ENCODE results near the gene OR51E2. TPM values are rescaled to one million over a fixed set of nuclear protein-coding genes. Genes with fewer than 3 reads are reported as not detected.

Gene OR51E2
- total and polyA plus RNA-seq, 2 of the 8 experiments (the other 6 are each of a cell fraction or from before 2014, with no cell fraction given): not detected

- no peak overlapping the region for H2AFZ ChIP-seq (ENCODE audit: low read length)
- no peak for FAIRE-seq
Observed at GRCh38 chr11:4637662-4638047, 60.0 kb downstream of the OR51E2 start.

More at GRCh38 chr11:4637662-4638047, 60.0 kb downstream of the OR51E2 start:
- Histone ChIP-seq H3K4me2 (ENCODE audit: insufficient read depth in 1 of 2, low read depth in 2 of 2, low read length in 2 of 2) (0 out of 4 replicates have a peak overlapping the region, but pooled peaks of 1 of the 2 experiments have one; percentile 3), H3K4me3 (ENCODE audit: extremely low read depth in 1 of 4, insufficient read depth in 2 of 4, low read depth in 3 of 4, low read length in 4 of 4) (no peak overlapping the region), H2BK120ac (replicated peaks; ENCODE audit: low read depth, low read length) (no peak overlapping the region), H3K18ac (ENCODE audit: extremely low read depth, low read length) (no peak overlapping the region), H3K14ac (ENCODE audit: insufficient read length) (no peak overlapping the region), H3K9me3 (ENCODE audit: insufficient read depth in 2 of 2, low read depth in 1 of 2, low read length in 1 of 2) (no peaks in the 10 kb centered on the region; a peak in 1 of 4 replicates), H3K56ac (replicated peaks; ENCODE audit: insufficient read length, low read depth, low read length) (no peak overlapping the region), H3K23ac (ENCODE audit: insufficient read length) (no peak overlapping the region), H4K5ac (ENCODE audit: insufficient read length, low read depth, low read length) (no peak overlapping the region), H3K4me1 (replicated peaks in 1 of 4; ENCODE audit: control insufficient read depth in 3 of 4, insufficient read depth in 4 of 4, low read length in 3 of 4) (no peaks in the 10 kb centered on the region), H4K8ac (ENCODE audit: extremely low read depth, insufficient read depth, low read length) (no peak overlapping the region), H3K27me3 (replicated peaks in 1 of 4; ENCODE audit: control insufficient read depth in 3 of 4, extremely low read depth in 1 of 4, insufficient read depth in 3 of 4, low read length in 3 of 4) (peaks cover 0 to 7% (median 4%) of the 10 kb centered on the region in 4 experiments; a peak in 5 of 7 replicates), H3K79me1 (ENCODE audit: low read depth, low read length) (no peaks in the 10 kb centered on the region), H2BK5ac (ENCODE audit: low read depth, low read length) (no peak overlapping the region), H3K79me2 (ENCODE audit: control insufficient read depth in 1 of 2, insufficient read depth in 2 of 2, low read length in 2 of 2) (no peaks in the 10 kb centered on the region), H3K27ac (ENCODE audit: low read depth, low read length) (no peak overlapping the region), H2BK15ac (ENCODE audit: low read length) (no peak overlapping the region), H2AK5ac (ENCODE audit: low read depth, low read length) (no peak overlapping the region), H2BK12ac (ENCODE audit: low read depth, low read length) (no peak overlapping the region), H4K20me1 (replicated peaks in 1 of 2; ENCODE audit: control insufficient read depth in 1 of 2, insufficient read depth in 2 of 2, low read length in 2 of 2) (no peaks in the 10 kb centered on the region), H3K9ac (replicated peaks in 1 of 4; ENCODE audit: extremely low read depth in 1 of 4, low read depth in 3 of 4, low read length in 3 of 4) (no peak overlapping the region), H3K4ac (replicated peaks; ENCODE audit: insufficient read length, low read depth, low read length) (no peak overlapping the region), H3K36me3 (ENCODE audit: control insufficient read depth in 2 of 4, insufficient read depth in 4 of 4, low read length in 3 of 4) (no peaks in the 10 kb centered on the region), H2BK20ac (ENCODE audit: low read length) (no peak overlapping the region), H4K91ac (replicated peaks; ENCODE audit: insufficient read length, low read length) (no peak overlapping the region), H3K23me2 (ENCODE audit: low read depth, low read length) (no peaks in the 10 kb centered on the region)
- CTCF ChIA-PET (ENCODE audit: partially characterized antibody): interaction anchor here (0.6 to 5.2 kb wide), 49 partner anchors 10 to 1254 kb away, joined by 3 to 83 read pairs (median 5); partner anchors contain the start of gene MMP26
- 94% methylated on average over 3 of the region's 3 CpGs; no CpG with 5 or more reads in 1 of the 2 experiments for WGBS, 2 experiments (ENCODE audit: extremely low coverage in 1 of 2, insufficient coverage in 1 of 2, insufficient read length in 1 of 2, insufficient replicate concordance in 2 of 2, low coverage in 1 of 2, low lambda C conversion rate in 2 of 2, missing lambda C conversion rate in 1 of 2)
- DNase-seq (ENCODE audit: low read depth in 1 of 2, low spot score in 2 of 2): no peak
- POLR2A ChIA-PET (ENCODE audit: partially characterized antibody): no interaction called here
